HepG2 (cell line): ENCODE data around the gene PRKAR2B.

ENCODE experiments used
- EZH2 ChIP-seq: conservative IDR thresholded peaks from 2 replicates; pipeline ENCODE4 v1.6.1; 2012; ENCODE audit warnings: mild to moderate bottlenecking, low read depth, low read length, moderate library complexity
- FOSL1 ChIP-seq: sonication (generic); formaldehyde crosslinking; IDR thresholded peaks from 2 replicates; pipeline ENCODE4 v1.9.0; 2021; ENCODE audit warnings: missing genetic modification reagents, borderline replicate concordance
- FOSL2 ChIP-seq: sonication (generic); formaldehyde crosslinking; IDR thresholded peaks from 2 replicates; pipeline ENCODE4 v1.4.0; 2020; ENCODE audit warnings: missing genetic modification reagents
- KMT2A ChIP-seq: sonication (generic); formaldehyde crosslinking; IDR thresholded peaks from 2 replicates; pipeline ENCODE4 v1.4.0; 2020; ENCODE audit warnings: missing genetic modification reagents
- MTA3 ChIP-seq: sonication (generic); formaldehyde crosslinking; IDR thresholded peaks from 2 replicates; pipeline ENCODE4 v1.4.0; 2020; ENCODE audit warnings: missing genetic modification reagents
- RXRA ChIP-seq: sonication (generic); formaldehyde crosslinking; IDR thresholded peaks from 2 replicates; pipeline ENCODE4 v1.5.1; 2020; ENCODE audit warnings: missing genetic modification reagents
- SMC3 ChIP-seq: IDR thresholded peaks from 2 replicates; pipeline ENCODE4 v1.6.1; 2011; ENCODE audit warnings: low read length, improper control_type of control experiment
- SP1 ChIP-seq, 2 experiments: fragments of 450-650 bp in 1 of 2; sonication (generic) in 1 of 2; formaldehyde crosslinking in 1 of 2; IDR thresholded peaks; 2 replicates each; pipeline versions ENCODE4 v1.4.0 to v1.6.1; 2016 to 2020; ENCODE audit warnings: missing genetic modification reagents in 1 of 2
- TEAD3 ChIP-seq: optimal IDR thresholded peaks from 2 replicates; pipeline ENCODE3; 2016; ENCODE audit warnings: borderline replicate concordance
- TF ChIP-seq, protein P1 (sequence below): sonication (generic); formaldehyde crosslinking; IDR thresholded peaks from 2 replicates; pipeline ENCODE4 v1.5.0; 2020; ENCODE audit warnings: mild to moderate bottlenecking, missing genetic modification reagents, moderate library complexity

DNA sequence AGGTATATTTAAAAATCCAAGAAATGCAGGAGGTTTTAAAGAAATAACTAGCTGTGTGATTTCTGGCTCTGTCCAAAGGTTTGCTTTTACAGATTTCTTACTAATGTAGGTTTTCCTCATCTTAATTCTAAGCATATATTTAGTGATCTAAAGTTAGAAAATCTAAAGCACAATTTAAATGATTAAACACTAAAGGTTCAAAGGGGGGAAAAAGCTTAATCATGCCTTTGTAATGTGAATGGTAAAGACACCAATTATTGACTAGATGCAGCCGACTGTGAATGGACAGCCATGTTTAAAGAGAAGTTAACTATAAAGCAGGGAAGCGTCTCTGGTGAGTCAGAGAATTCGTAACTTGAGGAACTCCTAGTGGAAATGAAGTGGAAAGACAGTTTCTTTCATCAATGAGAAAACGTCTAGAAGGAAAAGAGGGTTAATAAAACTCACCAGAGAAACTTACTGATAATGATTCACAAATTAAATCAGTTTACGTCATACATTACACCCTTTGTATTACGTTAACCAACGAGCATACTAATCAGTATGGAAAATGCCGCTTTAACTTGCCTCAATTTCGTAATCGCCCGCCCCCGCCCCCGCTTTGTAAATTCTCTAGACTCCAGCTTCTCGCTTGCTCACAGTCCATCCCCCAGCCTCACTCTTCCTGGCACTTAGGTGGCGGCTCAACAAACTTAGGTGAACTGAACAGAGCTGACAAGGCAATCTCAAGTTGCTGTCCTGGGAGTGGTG, 123.2 kb downstream of the PRKAR2B start:
- TF ChIP-seq EZH2 (no peak), SMC3 (peak; percentile 8; the same call in 1 of the 2 replicates), RXRA (CRISPR knock-in tag) (no peak), FOSL1 (CRISPR knock-in tag) (no peak), SP1 (IDR thresholded peaks at IDR 0.05) (no peak), SP1 (CRISPR knock-in tag; IDR thresholded peaks at IDR 0.05) (no peak), MTA3 (CRISPR knock-in tag) (no peak), FOSL2 (CRISPR knock-in tag) (peak; percentile 53; the same call in 1 of the 2 replicates), KMT2A (CRISPR knock-in tag) (no peak), TEAD3 (CRISPR knock-in tag) (no peak)
- TF ChIP-seq, protein P1, sequence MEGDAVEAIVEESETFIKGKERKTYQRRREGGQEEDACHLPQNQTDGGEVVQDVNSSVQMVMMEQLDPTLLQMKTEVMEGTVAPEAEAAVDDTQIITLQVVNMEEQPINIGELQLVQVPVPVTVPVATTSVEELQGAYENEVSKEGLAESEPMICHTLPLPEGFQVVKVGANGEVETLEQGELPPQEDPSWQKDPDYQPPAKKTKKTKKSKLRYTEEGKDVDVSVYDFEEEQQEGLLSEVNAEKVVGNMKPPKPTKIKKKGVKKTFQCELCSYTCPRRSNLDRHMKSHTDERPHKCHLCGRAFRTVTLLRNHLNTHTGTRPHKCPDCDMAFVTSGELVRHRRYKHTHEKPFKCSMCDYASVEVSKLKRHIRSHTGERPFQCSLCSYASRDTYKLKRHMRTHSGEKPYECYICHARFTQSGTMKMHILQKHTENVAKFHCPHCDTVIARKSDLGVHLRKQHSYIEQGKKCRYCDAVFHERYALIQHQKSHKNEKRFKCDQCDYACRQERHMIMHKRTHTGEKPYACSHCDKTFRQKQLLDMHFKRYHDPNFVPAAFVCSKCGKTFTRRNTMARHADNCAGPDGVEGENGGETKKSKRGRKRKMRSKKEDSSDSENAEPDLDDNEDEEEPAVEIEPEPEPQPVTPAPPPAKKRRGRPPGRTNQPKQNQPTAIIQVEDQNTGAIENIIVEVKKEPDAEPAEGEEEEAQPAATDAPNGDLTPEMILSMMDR (CRISPR knock-in tag) = peak; percentile 20; the same call in 1 of the 2 replicates
